ENCODE data around the gene RGPD8.

- TF ChIP-seq EZH2 (IDR thresholded peaks at IDR 0.05; ENCODE audit: insufficient read depth, poor library complexity, severe bottlenecking) (no peak), EZH2phosphoT487 (IDR thresholded peaks at IDR 0.05; ENCODE audit: insufficient read depth, low read depth) (no peak)
Measured at GRCh38 chr2:112340475-112341267, 92.8 kb downstream of the RGPD8 start.
